Sigmoid colon (tissue), 4 donors: ENCODE data around the gene SLCO3A1.

Source experiments
- CTCF ChIP-seq, 4 experiments: fragments of 450-650 bp in 3 of 4; fragments of 200-600 bp in 1 of 4; IDR thresholded peaks; one replicate each; pipeline ENCODE4 v1.5.1; 2016 to 2019; ENCODE audit warnings: antibody characterized with exemption in 4 of 4, mild to moderate bottlenecking in 3 of 4, moderate library complexity in 2 of 4
- EP300 ChIP-seq, 4 donors: sonication (generic); formaldehyde crosslinking; IDR thresholded peaks; one replicate each; pipeline ENCODE4 v1.6.1; 2017; ENCODE audit warnings: antibody characterized with exemption in 4 of 4
- POLR2A ChIP-seq, 2 donors: fragments of 450-650 bp; IDR thresholded peaks; one replicate each; pipeline ENCODE4 v1.6.1; 2016; ENCODE audit warnings: antibody characterized with exemption in 2 of 2, mild to moderate bottlenecking in 2 of 2, moderate library complexity in 2 of 2
- POLR2AphosphoS5 ChIP-seq, 4 donors: sonication (generic); formaldehyde crosslinking; IDR thresholded peaks; one replicate each; pipeline ENCODE4 v1.6.1; 2017; ENCODE audit warnings: antibody characterized with exemption in 4 of 4

- TF ChIP-seq POLR2A (IDR thresholded peaks at IDR 0.05) (no peak), CTCF (IDR thresholded peaks at IDR 0.05) (no peak), POLR2AphosphoS5 (IDR thresholded peaks at IDR 0.05) (no peak), EP300 (IDR thresholded peaks at IDR 0.05) (no peak)
Observed at GRCh38 chr15:91922646-91923547, 69.4 kb downstream of the SLCO3A1 start.
